Hematopoietic multipotent progenitor cell treated with erythropoietin and hydrocortisone succinate and interleukin-3 and kit ligand, for 6 days (in vitro differentiated cells): ENCODE data around the gene PHF1.
A peak's percentile ranks its signal among the peaks of the same experiment; 100 is the strongest.
"Not testable (repeated sequence)": the region's sequence is repeated elsewhere in the genome, so short reads cannot be mapped to it uniquely, and the experiment has no call there.

ENCODE experiments used
- DNase-seq: peaks from one replicate; pipeline ENCODE4 v3.0.0-alpha.2; 2015

Gene PHF1

DNA sequence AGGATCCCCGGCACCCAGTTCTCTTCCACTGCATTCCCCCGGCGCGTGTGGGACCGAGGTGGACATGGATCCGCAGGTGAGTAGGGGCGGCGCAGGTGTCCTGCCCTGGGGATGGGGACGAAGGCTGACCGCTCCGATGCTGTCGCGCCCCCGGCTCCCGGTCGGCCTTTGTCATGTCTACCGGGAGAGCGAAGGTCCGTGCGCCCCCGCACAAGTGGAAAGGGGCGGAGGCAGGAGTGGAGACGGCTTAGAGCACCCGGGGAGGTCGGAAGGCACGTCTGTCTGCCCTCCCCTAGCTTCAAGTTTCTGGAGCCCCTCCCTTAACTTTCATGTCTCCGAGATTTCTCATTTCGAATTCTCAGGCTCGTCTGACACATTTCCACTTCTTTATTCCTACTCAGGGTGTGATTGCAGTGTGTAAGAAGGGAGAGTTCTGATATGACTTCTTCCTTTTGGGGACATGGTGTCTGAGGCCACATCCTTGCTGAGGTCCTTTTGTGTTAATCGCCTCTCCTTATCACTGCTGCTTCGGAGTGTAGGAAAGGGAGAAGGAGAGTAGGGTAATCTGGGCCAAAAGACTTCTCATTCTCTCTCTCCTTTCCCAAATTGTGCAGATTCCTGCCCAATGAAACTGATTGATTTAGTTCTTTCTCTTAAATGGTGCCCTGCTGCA, 18.8 kb upstream of the PHF1 start:
- DNase-seq = peak; percentile 53

DNA sequence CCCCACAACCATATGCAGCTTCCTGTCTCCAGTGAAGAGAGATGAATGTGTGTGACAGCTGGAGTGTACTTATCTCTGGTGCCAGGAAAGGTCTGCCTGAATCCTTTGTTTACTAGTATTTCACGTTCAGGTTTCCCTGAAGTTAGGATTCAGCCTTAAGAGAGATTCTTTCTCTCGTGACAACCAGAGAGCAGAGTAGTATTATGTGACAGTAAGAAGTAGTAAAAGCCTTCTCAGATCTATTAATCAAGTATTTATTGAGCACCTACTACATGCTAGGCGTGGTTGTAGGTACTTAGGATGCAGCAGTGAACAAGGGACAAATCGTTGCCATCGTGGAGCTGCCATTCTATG, 18.2 kb upstream of the PHF1 start:
- DNase-seq = no peak

DNA sequence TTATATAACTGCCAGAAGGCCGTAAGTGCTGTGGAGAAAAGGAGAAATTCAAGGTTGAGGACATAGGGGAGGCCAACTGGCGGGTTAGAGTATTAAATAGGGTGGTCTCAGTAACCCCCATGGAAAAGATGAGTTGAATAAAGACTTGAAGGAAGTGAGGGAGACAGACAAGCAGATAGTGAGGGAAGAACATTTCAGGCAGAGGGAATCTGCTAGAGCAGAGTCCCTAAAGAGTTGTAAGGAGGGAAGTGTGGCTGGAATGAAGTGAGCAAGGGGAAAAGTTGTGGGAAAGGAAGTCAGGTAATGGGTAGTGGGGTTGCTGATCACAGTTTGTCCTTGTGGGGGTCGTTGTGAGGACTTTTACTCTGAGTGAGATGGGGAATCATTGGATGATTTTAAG, 17.8 kb upstream of the PHF1 start:
- DNase-seq = no peak

DNA sequence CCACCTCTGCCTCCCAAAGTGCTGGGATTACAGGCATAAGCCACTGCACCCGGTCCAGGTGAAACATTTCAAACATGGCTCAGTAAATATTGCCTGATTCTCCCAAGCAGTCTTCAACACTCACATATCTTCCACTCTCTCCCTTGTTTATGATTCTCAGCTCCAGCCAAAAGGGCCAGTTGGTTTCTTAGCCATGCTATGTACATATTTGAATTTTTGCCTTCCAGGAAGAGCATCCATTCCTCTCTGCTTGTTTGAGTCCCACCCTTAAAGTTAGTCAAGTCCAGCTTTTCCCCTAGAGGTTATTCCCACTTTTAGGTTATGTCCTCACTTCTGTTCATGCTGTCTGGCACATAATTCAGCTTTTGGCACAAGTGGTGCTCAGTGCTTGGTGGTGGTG, 13.3 kb upstream of the PHF1 start:
- no peak for DNase-seq

DNA sequence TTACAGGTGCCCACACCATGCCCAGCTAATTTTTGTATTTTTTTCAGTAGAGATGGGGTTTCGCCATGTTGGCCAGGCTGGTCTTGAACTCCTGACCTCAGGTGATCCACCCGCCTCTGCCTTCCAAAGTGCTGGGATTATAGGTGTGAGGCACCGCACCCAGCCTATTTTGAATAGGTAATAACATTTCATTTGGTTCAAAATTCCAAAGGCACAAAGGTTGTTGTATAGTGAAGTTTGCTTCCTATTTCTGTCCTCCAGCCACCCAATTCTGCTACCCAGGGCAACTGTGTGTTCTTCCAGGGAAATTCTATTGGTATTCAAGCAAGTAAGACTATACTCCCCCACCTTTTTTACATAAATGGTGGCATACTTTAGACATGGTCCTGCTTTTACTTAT, 12.2 kb upstream of the PHF1 start:
- DNase-seq = not testable (repeated sequence)

DNA sequence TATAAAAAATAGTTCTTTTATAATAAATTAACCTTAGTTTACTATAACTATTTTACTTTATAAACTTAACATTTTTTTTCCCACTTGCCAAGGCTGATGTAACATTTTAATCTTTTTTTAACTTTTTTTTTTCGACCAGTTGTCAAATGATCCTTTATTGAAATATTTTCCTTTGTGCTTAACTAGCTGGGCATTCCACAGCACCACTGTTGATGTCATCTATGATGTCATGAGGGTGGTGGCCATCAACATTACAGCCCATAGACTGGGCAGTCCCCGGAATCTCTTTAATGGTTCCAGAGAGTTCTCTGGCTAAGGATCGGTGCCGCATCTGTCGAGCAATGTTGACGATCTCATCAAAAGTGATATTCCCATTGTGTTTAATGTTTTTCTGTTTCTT, 10.9 kb upstream of the PHF1 start:
- not testable (repeated sequence) for DNase-seq

DNA sequence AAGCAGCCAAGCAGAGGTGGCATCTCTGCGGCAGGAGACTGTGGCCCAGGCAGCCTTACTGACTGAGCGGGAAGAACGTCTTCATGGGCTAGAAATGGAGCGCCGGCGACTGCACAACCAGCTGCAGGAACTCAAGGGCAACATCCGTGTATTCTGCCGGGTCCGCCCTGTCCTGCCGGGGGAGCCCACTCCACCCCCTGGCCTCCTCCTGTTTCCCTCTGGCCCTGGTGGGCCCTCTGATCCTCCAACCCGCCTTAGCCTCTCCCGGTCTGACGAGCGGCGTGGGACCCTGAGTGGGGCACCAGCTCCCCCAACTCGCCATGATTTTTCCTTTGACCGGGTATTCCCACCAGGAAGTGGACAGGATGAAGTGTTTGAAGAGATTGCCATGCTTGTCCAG, 5.9 kb upstream of the PHF1 start:
- no peak for DNase-seq

DNA sequence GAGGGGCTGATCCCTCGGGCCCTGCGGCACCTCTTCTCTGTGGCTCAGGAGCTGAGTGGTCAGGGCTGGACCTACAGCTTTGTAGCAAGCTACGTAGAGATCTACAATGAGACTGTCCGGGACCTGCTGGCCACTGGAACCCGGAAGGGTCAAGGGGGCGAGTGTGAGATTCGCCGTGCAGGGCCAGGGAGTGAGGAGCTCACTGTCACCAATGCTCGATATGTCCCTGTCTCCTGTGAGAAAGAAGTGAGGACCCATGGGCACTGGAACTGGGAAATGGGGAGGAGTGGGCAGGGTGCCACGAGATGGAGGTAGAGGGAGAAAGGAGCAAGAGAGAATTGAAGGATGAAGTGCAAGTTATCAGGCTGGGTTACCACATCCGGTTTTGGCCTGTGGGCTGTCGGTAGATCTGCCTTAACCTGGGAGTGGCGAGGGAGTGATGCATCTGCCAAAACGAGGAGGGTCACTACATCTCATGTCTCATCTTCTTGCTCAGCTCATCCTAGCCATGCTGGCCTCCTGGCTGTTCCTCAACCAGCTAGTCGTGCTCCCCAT, 5.4 kb upstream of the PHF1 start:
- DNase-seq = no peak

DNA sequence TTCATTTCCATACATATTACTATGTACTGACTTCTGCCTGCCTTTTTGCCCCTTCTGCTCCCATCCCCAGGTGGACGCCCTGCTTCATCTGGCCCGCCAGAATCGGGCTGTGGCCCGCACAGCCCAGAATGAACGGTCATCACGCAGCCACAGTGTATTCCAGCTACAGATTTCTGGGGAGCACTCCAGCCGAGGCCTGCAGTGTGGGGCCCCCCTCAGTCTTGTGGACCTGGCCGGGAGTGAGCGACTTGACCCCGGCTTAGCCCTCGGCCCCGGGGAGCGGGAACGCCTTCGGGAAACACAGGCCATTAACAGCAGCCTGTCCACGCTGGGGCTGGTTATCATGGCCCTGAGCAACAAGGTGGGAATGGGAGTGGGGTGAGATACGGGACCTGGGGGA, 4.7 kb upstream of the PHF1 start:
- DNase-seq = no peak

DNA sequence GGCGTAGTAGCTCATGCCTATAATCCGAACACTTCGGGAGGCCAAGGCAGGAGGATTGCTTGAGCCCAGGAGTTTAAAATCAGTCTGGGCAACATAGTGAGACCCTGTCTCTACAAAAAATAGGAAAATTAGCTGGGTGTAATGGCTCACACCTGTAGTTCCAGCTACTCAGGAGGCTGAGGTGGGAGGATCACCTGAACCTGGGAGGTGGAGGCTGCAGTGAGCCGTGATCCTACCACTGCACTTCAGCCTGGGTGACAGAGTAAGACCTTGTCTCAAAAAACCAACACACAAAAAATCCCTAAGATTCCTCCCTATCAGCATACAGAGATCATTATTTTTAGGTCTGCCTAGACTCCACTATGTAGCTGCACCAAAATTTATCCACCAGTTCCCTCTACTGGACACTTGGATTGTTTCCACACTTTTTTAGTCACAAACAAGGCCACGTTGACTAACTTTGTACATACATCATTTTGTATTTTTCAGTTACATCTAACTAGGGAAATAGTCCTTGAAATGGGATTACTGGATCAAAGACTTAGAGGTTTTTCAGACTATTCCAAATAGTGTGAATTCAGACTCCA, 3.6 kb upstream of the PHF1 start:
- peak; percentile 77 for DNase-seq

DNA sequence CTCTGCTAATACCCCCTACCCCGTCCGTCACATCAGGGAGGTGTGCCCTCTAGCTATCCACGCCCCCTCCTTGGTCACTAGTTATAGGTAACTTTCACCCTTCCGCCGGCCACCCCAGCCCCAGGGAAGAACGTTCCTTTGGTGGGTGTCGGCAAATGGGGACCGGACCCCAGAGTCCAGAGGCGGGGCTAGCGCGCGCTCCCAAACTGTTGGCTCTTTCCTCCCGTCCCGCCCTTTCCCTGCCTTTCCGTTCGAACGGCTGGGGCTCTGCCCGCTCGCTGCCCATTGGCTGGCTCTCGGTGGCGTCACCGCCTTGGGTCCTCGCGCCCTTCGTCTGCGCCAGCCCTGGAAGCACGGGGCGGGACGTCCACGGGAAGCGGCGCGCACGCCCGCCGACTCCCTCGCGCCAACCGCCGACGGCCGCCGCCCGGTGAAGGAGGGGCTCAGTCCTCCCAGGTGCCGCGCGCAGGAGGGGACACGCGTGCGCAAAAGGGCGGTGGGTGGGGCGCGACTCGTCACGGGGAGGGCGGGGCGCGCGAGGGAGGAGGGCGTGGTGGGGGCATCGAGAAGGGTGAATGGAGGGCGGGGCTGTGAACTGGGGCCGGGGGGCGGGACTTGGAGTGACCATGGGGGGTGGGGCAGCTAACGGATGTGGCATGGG, 634 bp upstream of the PHF1 start:
- DNase-seq = peak; percentile 99

DNA sequence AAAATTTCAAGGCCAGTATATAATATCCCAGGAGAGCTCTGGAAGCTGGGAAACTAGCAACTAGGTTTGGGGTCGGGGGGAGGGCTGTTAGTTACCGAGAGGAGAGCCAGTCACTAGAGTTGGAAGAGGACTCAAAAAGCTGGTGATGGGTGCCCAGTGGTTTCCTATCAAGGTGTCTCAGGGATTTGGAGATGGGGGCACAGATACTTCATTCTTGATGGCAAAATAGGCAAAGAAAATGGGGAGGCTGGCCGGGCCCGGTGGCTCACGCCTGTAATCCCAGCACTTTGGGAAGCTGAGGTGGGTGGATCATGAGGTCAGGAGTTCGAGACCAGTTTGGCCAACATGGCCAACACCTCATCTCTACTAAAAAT, 805 bp downstream of the PHF1 start:
- no peak for DNase-seq

DNA sequence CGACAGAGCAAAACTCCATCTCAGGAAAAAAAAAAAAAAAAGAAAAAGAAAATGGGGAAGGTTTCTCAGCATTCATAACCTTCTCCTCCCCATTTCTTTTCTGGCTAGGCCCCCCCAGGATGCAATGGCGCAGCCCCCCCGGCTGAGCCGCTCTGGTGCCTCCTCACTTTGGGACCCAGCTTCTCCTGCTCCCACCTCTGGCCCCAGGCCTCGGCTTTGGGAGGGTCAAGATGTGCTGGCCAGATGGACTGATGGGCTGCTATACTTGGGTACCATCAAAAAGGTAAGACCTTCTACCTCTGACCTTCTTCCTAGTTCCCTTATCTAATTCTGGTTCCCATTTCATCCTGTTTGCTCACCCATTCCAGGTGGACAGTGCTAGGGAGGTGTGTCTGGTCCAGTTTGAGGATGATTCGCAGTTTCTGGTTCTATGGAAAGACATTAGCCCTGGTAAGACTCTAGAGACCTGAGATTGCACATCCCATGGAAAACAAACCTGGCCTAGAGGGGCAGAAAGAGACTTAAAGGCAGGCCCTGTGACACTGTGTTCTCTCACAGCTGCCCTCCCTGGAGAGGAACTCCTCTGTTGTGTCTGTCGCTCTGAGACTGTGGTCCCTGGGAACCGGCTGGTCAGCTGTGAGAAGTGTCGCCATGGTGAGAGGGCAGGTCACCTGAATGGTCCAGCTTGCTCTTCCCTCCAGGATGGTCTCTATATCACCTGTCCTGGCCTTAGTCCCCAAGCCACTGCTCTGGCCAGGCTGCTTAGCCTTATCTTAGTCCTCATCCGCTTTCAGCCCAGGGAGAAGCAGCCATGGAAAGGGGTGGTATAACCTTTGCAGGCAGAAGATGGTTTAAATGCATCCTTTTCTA, 1.6 kb downstream of the PHF1 start:
- no peak for DNase-seq

DNA sequence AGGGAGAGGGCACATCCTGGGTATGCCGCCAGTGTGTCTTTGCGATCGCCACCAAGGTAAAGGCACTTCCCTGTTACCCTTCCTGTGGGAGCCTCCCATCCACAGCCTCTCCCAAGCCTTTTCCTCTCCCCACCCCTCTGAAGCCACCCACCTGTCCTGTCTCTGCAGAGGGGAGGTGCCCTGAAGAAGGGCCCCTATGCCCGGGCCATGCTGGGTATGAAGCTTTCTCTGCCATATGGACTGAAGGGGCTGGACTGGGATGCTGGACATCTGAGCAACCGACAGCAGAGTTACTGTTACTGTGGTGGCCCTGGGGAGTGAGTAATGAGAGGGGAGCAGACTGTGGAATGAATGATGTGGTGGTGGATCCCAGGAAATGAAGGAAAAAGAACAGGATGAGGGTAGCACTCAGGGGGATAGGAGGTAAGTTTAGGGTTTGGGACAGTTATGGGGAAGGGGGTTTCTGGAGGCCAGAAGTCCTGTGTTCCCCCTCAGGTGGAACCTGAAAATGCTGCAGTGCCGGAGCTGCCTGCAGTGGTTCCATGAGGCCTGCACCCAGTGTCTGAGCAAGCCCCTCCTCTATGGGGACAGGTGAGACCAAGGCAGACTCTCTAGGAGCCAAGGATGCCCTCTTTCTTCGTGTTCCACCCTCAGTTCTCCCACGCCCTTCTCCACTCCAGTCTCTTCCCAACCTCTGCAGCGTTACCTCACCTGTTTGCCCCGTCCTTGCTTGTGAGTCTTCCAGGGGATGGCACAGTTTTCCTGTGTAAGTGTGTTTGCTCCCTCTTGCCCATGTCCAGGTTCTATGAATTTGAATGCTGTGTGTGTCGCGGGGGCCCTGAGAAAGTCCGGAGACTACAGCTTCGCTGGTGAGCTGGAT, 2.7 kb downstream of the PHF1 start:
- DNase-seq = no peak

DNA sequence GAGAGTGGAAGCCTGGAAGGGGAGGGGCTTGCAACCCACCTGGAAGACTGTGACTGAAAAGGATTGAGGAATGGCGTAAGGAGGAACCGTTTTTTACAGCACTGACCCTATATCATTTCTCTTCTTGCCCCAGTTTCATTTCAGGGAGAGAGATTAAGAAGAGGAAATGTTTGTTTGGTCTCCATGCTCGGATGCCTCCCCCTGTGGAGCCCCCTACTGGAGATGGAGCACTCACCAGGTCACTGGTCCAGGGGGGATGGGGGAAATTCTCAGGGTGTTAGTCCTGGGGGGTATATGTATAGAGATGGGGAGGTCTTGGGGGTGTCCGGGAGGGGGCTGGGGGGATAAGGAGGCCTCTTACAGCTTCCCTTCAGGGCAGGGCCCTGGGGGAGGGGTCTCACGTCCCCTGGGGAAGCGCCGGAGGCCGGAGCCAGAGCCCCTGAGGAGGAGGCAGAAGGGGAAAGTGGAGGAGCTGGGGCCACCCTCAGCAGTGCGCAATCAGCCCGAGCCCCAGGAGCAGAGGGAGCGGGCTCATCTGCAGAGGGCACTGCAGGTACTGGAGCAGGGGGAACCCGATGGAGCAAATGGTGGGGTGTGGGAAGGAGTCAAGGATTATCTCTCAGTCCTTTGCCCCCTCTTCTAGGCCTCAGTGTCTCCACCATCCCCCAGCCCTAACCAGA, 3.9 kb downstream of the PHF1 start:
- DNase-seq = peak; percentile 65

DNA sequence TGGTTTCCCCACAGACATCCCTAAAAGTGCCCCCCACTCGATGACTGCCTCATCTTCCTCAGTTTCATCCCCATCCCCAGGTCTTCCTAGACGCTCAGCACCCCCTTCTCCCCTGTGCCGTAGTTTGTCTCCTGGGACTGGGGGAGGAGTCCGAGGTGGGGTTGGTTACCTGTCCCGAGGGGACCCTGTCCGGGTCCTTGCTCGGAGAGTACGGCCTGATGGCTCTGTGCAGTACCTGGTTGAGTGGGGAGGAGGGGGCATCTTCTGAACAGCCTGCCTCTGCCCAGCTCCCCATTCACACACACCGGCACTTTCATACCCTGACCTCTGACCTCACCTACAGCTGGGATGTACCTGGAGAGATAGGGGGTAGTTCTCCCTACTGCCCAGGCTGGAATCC, 5.0 kb downstream of the PHF1 start:
- DNase-seq = no peak

DNA sequence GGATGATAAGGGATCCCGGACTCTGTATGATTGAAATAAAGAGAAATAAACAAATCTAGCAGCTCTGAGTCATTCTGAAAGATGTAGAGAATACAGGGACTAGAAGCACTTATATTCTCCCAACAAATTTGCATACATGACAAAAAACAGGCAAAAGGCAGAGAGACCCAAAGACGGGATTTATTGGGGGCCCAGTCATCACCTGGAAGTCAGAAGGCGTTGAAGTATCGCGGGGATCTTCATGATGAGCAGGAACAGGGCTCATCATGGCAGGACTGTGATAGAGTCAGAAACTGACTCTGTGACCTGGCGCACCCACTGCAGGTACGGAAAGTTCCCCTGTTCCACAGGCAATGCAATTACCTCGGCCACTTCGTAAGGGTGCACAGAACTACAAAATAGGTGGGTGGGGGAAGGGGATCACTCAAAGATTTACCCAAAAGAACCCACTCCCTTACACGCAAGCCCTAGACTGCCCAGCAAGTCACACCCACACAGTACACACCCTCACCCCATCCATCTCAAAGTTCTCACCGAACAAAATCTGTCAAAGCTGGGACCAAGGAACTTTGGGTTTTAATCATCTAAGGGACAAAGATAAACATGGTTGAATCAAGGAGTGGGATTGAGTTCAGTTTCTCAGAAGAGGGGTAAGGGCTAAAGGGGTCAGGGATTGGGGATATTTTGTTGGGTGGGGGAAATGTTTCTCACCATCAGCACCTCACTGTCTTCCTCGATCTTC, 5.7 kb downstream of the PHF1 start:
- no peak for DNase-seq

DNA sequence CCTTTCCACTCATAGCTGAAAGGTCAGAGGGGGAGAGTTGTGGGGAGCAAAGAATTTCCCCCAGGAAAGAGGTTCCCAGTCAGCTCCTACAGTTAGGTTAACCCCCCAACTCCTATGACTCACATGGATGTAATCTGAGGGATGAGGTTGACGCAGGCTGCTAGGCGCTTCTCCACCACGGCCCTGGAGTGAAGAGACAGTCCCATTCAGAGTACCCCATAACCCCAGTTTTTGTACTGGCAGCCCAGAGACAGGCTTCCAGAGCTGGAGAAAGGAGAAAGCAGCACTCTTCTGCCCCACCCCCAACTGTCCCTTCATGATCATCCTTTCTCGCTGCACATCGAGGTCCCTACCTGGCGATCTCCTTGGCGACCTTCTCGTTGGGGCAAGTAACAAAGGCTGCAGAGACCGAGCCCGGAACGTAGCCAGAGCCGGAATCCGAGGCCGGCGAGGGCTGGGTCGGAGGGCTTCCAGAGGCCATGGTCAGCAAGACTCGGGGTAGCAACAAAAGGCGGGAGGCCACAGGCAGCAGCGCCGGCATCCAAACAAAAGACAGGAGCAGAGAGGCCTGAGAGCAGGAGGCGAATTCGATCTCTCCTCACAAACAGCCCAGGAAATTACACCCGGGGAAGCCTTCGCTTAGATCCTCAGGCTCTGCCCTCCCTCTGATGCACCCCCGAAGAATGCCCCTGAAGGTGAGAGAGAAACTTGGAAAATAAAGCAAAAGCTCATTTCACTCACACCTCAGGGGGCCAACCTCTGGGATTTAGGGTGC, 6.5 kb downstream of the PHF1 start:
- DNase-seq = peak; percentile 47

DNA sequence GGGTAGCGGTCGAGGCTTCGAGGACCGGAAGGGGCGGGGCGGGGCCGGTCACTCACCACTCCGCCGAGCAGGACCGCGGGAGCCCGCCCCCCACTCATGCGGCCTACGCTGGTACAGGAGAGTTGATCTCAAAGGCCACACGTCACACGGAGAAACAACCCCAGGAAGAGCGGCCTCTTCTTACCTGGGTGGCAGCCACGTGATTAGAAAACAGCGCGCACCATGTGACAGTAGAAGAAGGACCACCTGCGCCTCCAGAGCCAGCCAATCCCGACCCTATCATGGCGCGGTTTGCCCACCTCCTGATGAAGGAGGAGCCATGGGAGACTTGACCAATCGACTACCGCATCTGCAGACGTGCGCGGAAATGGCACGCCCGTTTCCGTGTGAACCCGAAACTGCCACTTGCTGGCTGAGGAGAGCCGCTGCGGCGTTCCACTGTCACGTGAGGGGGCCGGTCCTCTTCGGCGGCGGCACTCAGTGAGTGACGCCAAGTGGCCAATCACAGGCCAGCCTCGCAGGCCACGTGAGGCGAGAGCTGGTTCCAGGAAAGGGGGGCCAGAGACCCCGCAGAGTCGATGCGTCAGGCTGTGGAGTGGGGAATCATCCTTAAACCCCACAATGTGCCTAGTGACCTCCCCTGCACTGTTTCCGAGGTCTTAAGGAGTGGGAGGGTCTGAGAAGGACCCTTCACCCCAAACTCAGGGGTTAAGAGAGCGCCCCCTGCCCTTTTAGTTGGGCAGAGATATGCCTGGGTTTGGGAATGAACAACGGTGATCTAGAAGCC, 7.3 kb downstream of the PHF1 start, which contains the start of gene CUTA:
Gene CUTA (minus strand): TSS at position 205 of the 787 bp plus-strand sequence. CDS start 107 bp downstream, at position 98.
- peak; percentile 100 for DNase-seq
